GM23338 (cell line): ENCODE results near the gene SPRY4. TPM values are rescaled to one million over a fixed set of nuclear protein-coding genes. Genes with fewer than 3 reads are reported as not detected.

Experiments used
- ATAC-seq: fragments of 200-7000 bp; cut with Tn5 transposase; 3 replicates; pipeline ENCODE4 v1.9.1; 2020
- DNase-seq: peaks from one replicate; pipeline ENCODE4 v3.0.0-alpha.2; 2015; ENCODE audit warnings: low spot score
- H2AFZ ChIP-seq: fragments of 200-600 bp; sonication (generic); 2 replicates; pipeline ENCODE4 v1.8.0; 2016; ENCODE audit warnings: antibody characterized with exemption, mild to moderate bottlenecking, moderate library complexity
- H3F3A ChIP-seq: fragments of 200-600 bp; sonication (generic); replicated peaks from 2 replicates; pipeline ENCODE4 v1.8.0; 2017; ENCODE audit warnings: antibody characterized with exemption, mixed run types, low read depth
- H3K27ac ChIP-seq: fragments of 200-600 bp; sonication (generic); 2 replicates; pipeline ENCODE4 v1.6.1; 2016; ENCODE audit warnings: low read depth
- H3K27me3 ChIP-seq: fragments of 200-600 bp; sonication (generic); 2 replicates; pipeline ENCODE4 v1.8.0; 2016; ENCODE audit warnings: mild to moderate bottlenecking, mixed run types, moderate library complexity; ENCODE audit not compliant: insufficient read depth
- H3K36me3 ChIP-seq: fragments of 200-600 bp; sonication (generic); 2 replicates; pipeline ENCODE4 v1.8.0; 2016; ENCODE audit warnings: mild to moderate bottlenecking; ENCODE audit not compliant: insufficient read depth
- H3K4me1 ChIP-seq: fragments of 200-600 bp; sonication (generic); 2 replicates; pipeline ENCODE4 v1.8.0; 2016; ENCODE audit warnings: mild to moderate bottlenecking, moderate library complexity; ENCODE audit not compliant: insufficient read depth
- H3K4me2 ChIP-seq: fragments of 200-600 bp; sonication (generic); 2 replicates; pipeline ENCODE4 v1.7.1; 2017; ENCODE audit warnings: mixed run types
- H3K4me3 ChIP-seq: fragments of 200-600 bp; sonication (generic); 2 replicates; pipeline ENCODE4 v1.6.1; 2016; ENCODE audit warnings: mixed run types
- H3K79me2 ChIP-seq: fragments of 200-600 bp; sonication (generic); replicated peaks from 2 replicates; pipeline ENCODE4 v1.8.0; 2017; ENCODE audit warnings: mild to moderate bottlenecking; ENCODE audit not compliant: insufficient read depth
- H3K9me2 ChIP-seq: fragments of 200-600 bp; sonication (generic); 2 replicates; pipeline ENCODE4 v1.8.0; 2017; ENCODE audit not compliant: insufficient read depth
- H4K20me1 ChIP-seq: fragments of 200-600 bp; sonication (generic); replicated peaks from 2 replicates; pipeline ENCODE4 v1.8.0; 2017; ENCODE audit warnings: mild to moderate bottlenecking; ENCODE audit not compliant: insufficient read depth
- H3K27ac Mint-ChIP-seq: 2 replicates; pipeline ENCODE4 v1.8.0; 2020; ENCODE audit warnings: inconsistent platforms, mild to moderate bottlenecking, moderate library complexity, mixed read lengths
- H3K27me3 Mint-ChIP-seq: 3 replicates; pipeline ENCODE4 v1.8.0; 2022; ENCODE audit warnings: low read depth, mild to moderate bottlenecking, moderate library complexity, mixed read lengths, inconsistent platforms; ENCODE audit not compliant: insufficient read depth, poor library complexity
- H3K36me3 Mint-ChIP-seq: 3 replicates; pipeline ENCODE4 v1.8.0; 2021; ENCODE audit warnings: low read depth, mild to moderate bottlenecking, inconsistent platforms, moderate library complexity, mixed read lengths
- H3K4me1 Mint-ChIP-seq: 3 replicates; pipeline ENCODE4 v1.8.0; 2020; ENCODE audit warnings: mild to moderate bottlenecking, inconsistent platforms, mixed read lengths
- H3K4me3 Mint-ChIP-seq: 3 replicates; pipeline ENCODE4 v1.8.0; 2021; ENCODE audit warnings: moderate library complexity, mild to moderate bottlenecking, inconsistent platforms, mixed read lengths
- H3K9me3 Mint-ChIP-seq: 3 replicates; pipeline ENCODE4 v1.8.0; 2020; ENCODE audit warnings: moderate library complexity, mild to moderate bottlenecking, inconsistent platforms, mixed read lengths
- CREB1 ChIP-seq: fragments of 250-450 bp; sonication (Bioruptor Pico); IDR thresholded peaks from 2 replicates; pipeline ENCODE4 v1.5.0; 2020; ENCODE audit warnings: low read depth, mild to moderate bottlenecking, moderate library complexity
- CTCF ChIP-seq, 2 experiments: fragments of 200-600 bp in 1 of 2; sonication (generic) in 1 of 2; conservative IDR thresholded peaks; 2 replicates each; pipeline versions ENCODE4 v1.5.1 to v1.6.1; 2016 to 2017; ENCODE audit warnings: antibody characterized with exemption in 2 of 2, low read depth in 2 of 2, mild to moderate bottlenecking in 2 of 2, moderate library complexity in 1 of 2
- ETS1 ChIP-seq: IDR thresholded peaks from 2 replicates; pipeline ENCODE4 v1.6.1; 2016; ENCODE audit warnings: antibody characterized with exemption
- EZH2 ChIP-seq: fragments of 200-600 bp; sonication (generic); IDR thresholded peaks from one replicate; pipeline ENCODE4 v1.8.0; 2017; ENCODE audit warnings: antibody characterized with exemption, mild to moderate bottlenecking, low read depth; ENCODE audit not compliant: unreplicated experiment
- EZH2phosphoT487 ChIP-seq: fragments of 200-600 bp; sonication (generic); IDR thresholded peaks from one replicate; pipeline ENCODE4 v1.8.1; 2018; ENCODE audit warnings: antibody characterized with exemption; ENCODE audit not compliant: unreplicated experiment
- JUNB ChIP-seq: IDR thresholded peaks from one replicate; pipeline ENCODE4 v1.6.1; 2016; ENCODE audit warnings: antibody characterized with exemption; ENCODE audit not compliant: unreplicated experiment
- NANOG ChIP-seq: IDR thresholded peaks from 2 replicates; pipeline ENCODE4 v1.6.1; 2016; ENCODE audit warnings: antibody characterized with exemption, borderline replicate concordance
- POLR2AphosphoS5 ChIP-seq: IDR thresholded peaks from 2 replicates; pipeline ENCODE4 v1.6.1; 2016; ENCODE audit warnings: antibody characterized with exemption, low read depth
- REST ChIP-seq: IDR thresholded peaks from one replicate; pipeline ENCODE4 v1.6.1; 2018; ENCODE audit warnings: antibody characterized with exemption; ENCODE audit not compliant: unreplicated experiment
- STAT1 ChIP-seq: IDR thresholded peaks from one replicate; pipeline ENCODE4 v1.6.1; 2016; ENCODE audit warnings: antibody characterized with exemption; ENCODE audit not compliant: unreplicated experiment
- ZNF114 ChIP-seq: fragments of 250-450 bp; sonication (Bioruptor Pico); IDR thresholded peaks from 2 replicates; pipeline ENCODE4 v1.5.0; 2020; ENCODE audit warnings: mild to moderate bottlenecking, moderate library complexity
- ZNF331 ChIP-seq: fragments of 250-450 bp; sonication (Bioruptor Pico); IDR thresholded peaks from 2 replicates; pipeline ENCODE4 v1.5.0; 2020; ENCODE audit warnings: low read depth, mild to moderate bottlenecking, moderate library complexity
- ZNF462 ChIP-seq: fragments of 250-450 bp; sonication (Bioruptor Pico); IDR thresholded peaks from 2 replicates; pipeline ENCODE4 v1.5.0; 2020; ENCODE audit warnings: mild to moderate bottlenecking, moderate library complexity
- polyA plus RNA-seq: library from polyadenylated mRNA; unstranded; fragments of >200 nt; fragmentation: Nextera tagmentation; extraction: Ambion mirVana; gene quantifications from 2 replicates; pipeline ENCODE4 v1.2.1, GENCODE V29; 2016
- total RNA-seq: library from RNA; depleted of rRNA; stranded (reverse); fragments of >200 nt; shearing (Covaris generic); gene quantifications from 2 replicates; pipeline ENCODE4 v1.2.3, GENCODE V29; 2014

SPRY4 gene
- total and polyA plus RNA-seq, 2 experiments from 2014 or later, result 70.6 to 240 TPM

- H3K4me1 Mint-ChIP-seq, result peaks cover 57% of the 10 kb centered on the region
- DNase-seq, result peak; percentile 95
Observed at GRCh38 chr5:142356716-142357468, 32.1 kb upstream of the SPRY4 start.

More at GRCh38 chr5:142356716-142357468, 32.1 kb upstream of the SPRY4 start:
- peak overlapping the region; percentile 59 for H3K4me3 Mint-ChIP-seq
- peak overlapping the region; percentile 59 for H3K4me3 ChIP-seq
- no peaks in the 10 kb centered on the region for H3K9me2 ChIP-seq
- peak overlapping the region; percentile 98 for H3K27ac Mint-ChIP-seq
- 0 out of 3 replicates have a peak, but pooled peaks cover 6% of the 10 kb centered on the region for H3K9me3 Mint-ChIP-seq
- H3K4me1 ChIP-seq, result peaks cover 57% of the 10 kb centered on the region
- peak; percentile 68; the same call in 1 of the 2 replicates for TF ChIP-seq NANOG
- no peak for TF ChIP-seq REST
- TF ChIP-seq JUNB, result no peak
- TF ChIP-seq STAT1, result no peak
- TF ChIP-seq ZNF462 (CRISPR knock-in tag), result no peak
- peak in 1 of 2 experiments; percentile 13; a peak in 1 of 4 replicates for TF ChIP-seq CTCF (conservative IDR thresholded peaks at IDR 0.05; ENCODE audit: low read depth in 2 of 2)
- no peak for TF ChIP-seq EZH2phosphoT487
- TF ChIP-seq EZH2, result no peak
- TF ChIP-seq ZNF331 (CRISPR knock-in tag), result no peak
- TF ChIP-seq POLR2AphosphoS5, result no peak; the same call in 1 of the 2 replicates
- peak; percentile 77 for TF ChIP-seq ETS1
- no peak for TF ChIP-seq ZNF114 (CRISPR knock-in tag)
- peak; percentile 79 for TF ChIP-seq CREB1
- 0 out of 2 replicates have a peak, but pooled peaks cover 4% of the 10 kb centered on the region for H3K79me2 ChIP-seq
- peaks cover 26% of the 10 kb centered on the region for H3F3A ChIP-seq
- H3K36me3 ChIP-seq, result no peaks in the 10 kb centered on the region
- no peak overlapping the region; the same call in 1 of the 2 replicates for H2AFZ ChIP-seq
- H3K27me3 ChIP-seq, result no peaks in the 10 kb centered on the region
- peaks cover 10% of the 10 kb centered on the region for H3K27me3 Mint-ChIP-seq
- H3K36me3 Mint-ChIP-seq, result peaks cover 11% of the 10 kb centered on the region; the same call in 2 of the 3 replicates
- H3K4me2 ChIP-seq, result peak overlapping the region; percentile 89
- H4K20me1 ChIP-seq, result no peaks in the 10 kb centered on the region
- ATAC-seq, result peak; percentile 75
- H3K27ac ChIP-seq, result peak overlapping the region; percentile 94
